AG04449 (cell line): ENCODE measurements around the gene OSBPL6.

Experiments used
- CTCF ChIA-PET: fragments of 350-600 bp; formaldehyde crosslinking; extraction: SDS; loops from one replicate; lab custom pipeline; 2021; ENCODE audit warnings: antibody characterized with exemption; lab: Yijun Ruan, JAX
- POLR2A ChIA-PET: fragments of 400-600, 350-600 bp; formaldehyde crosslinking; extraction: SDS; loops from one replicate; lab custom pipeline; 2020; ENCODE audit warnings: antibody characterized with exemption, inconsistent platforms; lab: Yijun Ruan, JAX
- DNase-seq: peaks from one replicate; pipeline ENCODE4 v3.0.0-alpha.2; 2010; ENCODE audit warnings: low read depth, low spot score
- H3K4me3 ChIP-seq: 2 replicates; pipeline ENCODE4 v1.5.1; 2011; ENCODE audit warnings: low read depth, mild to moderate bottlenecking, control low read depth, low read length
- TF ChIP-seq, protein P1 (sequence below): IDR thresholded peaks from one replicate; pipeline ENCODE4 v1.5.1; 2011; ENCODE audit warnings: mild to moderate bottlenecking, moderate library complexity, low read length, control low read depth, inconsistent platforms; ENCODE audit not compliant: insufficient read depth; ENCODE audit errors: missing control alignments

Gene OSBPL6

DNA sequence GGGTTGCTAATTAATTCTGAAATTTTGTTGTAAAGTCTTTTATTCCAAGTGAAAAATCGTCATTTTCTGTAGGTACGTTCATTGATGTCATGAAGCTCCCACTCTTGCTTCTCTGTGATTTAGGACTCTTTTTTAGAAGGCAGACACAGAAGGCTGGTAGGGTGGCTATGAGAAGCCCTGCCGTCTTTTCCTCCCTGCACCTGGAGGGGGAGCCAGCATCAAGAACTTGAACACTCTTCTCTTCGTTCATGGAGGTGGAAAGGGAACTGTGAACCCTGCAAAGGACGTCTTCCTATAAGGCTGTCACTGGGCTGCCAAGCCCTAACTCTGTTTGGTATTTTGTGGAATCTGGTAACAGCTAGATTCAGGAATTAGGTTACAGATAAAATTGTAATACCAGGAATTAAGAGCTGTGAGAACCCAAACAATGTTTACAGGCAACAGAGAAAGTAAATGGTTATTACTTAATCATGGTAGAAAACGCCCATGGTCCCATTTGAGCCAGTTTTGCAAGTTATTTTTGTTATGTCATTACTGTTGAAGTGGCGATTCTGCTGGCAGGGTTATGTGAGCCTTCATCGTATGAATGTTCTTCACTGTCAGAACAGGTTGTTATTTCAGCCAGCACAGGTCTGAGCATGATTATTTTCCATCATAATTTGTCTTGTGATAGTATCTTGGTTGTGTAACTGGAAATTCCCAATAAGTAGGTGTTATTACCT is 112.2 kb downstream of the OSBPL6 start:
- TF ChIP-seq, protein P1, sequence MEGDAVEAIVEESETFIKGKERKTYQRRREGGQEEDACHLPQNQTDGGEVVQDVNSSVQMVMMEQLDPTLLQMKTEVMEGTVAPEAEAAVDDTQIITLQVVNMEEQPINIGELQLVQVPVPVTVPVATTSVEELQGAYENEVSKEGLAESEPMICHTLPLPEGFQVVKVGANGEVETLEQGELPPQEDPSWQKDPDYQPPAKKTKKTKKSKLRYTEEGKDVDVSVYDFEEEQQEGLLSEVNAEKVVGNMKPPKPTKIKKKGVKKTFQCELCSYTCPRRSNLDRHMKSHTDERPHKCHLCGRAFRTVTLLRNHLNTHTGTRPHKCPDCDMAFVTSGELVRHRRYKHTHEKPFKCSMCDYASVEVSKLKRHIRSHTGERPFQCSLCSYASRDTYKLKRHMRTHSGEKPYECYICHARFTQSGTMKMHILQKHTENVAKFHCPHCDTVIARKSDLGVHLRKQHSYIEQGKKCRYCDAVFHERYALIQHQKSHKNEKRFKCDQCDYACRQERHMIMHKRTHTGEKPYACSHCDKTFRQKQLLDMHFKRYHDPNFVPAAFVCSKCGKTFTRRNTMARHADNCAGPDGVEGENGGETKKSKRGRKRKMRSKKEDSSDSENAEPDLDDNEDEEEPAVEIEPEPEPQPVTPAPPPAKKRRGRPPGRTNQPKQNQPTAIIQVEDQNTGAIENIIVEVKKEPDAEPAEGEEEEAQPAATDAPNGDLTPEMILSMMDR = peak; percentile 73
- ChIA-PET CTCF (interaction anchor here (0.8 to 4.1 kb wide), 18 partner anchors 10 to 195 kb away, joined by 3 to 32 read pairs (median 4); no protein-coding TSS in a partner anchor), POLR2A (no interaction called here)
- no peak for DNase-seq
- no peak overlapping the region for H3K4me3 ChIP-seq

GRCh38 chr2:178307650-178308049 is 113.3 kb downstream of the OSBPL6 start:
- TF ChIP-seq, protein P1 = no peak
- CTCF ChIA-PET = interaction anchor here (1.0 to 1.6 kb wide), 2 partner anchors 11 to 107 kb away, joined by 3 to 4 read pairs; no protein-coding TSS in a partner anchor
- POLR2A ChIA-PET = no interaction called here
- H3K4me3 ChIP-seq = no peak overlapping the region
- no peak for DNase-seq

- POLR2A ChIA-PET = no interaction called here
- no peak overlapping the region for H3K4me3 ChIP-seq
- DNase-seq = no peak
- CTCF ChIA-PET = interaction anchor here (1.1 to 1.6 kb wide), 3 partner anchors 8 to 109 kb away, joined by 3 to 5 read pairs (median 4); no protein-coding TSS in a partner anchor
- TF ChIP-seq, protein P1 = no peak
Measured at GRCh38 chr2:178309541-178309940, 115.2 kb downstream of the OSBPL6 start.

GRCh38 chr2:178315078-178315477 is 120.8 kb downstream of the OSBPL6 start:
- H3K4me3 ChIP-seq = no peak overlapping the region
- POLR2A ChIA-PET = no interaction called here
- CTCF ChIA-PET = interaction anchor here (1.2 to 1.7 kb wide), 2 partner anchors 10 to 100 kb away, joined by 5 read pairs; no protein-coding TSS in a partner anchor
- no peak for DNase-seq
- TF ChIP-seq, protein P1 = no peak

DNA sequence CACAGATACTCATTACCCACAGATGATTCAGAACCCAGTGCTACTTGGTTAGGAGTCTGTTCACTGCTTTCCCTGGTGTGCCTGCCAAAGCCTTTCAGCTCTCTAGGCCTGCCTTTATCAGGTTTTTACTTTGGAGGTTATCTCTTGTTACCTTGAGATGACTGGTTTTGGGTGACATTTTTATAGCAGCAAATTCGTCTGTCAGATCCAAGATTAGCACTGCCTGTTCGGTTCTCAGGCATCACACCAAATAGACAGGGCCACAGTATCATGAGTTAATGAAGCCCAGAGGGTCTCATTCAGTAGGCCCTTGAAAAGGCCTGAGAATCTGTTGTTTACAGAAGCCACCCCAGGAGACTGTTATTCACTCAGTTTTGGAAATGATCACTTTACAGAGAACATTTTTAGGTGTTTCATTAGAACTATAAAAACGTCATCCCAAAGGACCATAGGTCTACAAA is 121.2 kb downstream of the OSBPL6 start:
- ChIA-PET CTCF (interaction anchor here (1.2 to 5.4 kb wide), 3 partner anchors 10 to 99 kb away, joined by 5 to 20 read pairs (median 5); no protein-coding TSS in a partner anchor), POLR2A (no interaction called here)
- no peak overlapping the region for H3K4me3 ChIP-seq
- no peak for DNase-seq
- TF ChIP-seq, protein P1 = no peak

GRCh38 chr2:178317811-178318210 is 123.5 kb downstream of the OSBPL6 start:
- no peak for DNase-seq
- no peak overlapping the region for H3K4me3 ChIP-seq
- TF ChIP-seq, protein P1 = no peak
- ChIA-PET CTCF (interaction anchor here (1.2 to 5.4 kb wide), 2 partner anchors 9 to 12 kb away, joined by 4 to 20 read pairs; no protein-coding TSS in a partner anchor), POLR2A (no interaction called here)
